ENCODE results near the gene TMTC1. TPM values are rescaled to one million over a fixed set of nuclear protein-coding genes. Genes with fewer than 3 reads are reported as not detected.

Gene TMTC1
- total RNA-seq, 1 donor = 0.27 TPM

GRCh38 chr12:29505122-29505521, 278.6 kb downstream of the TMTC1 start:
- DNase-seq (ENCODE audit: low read depth in 2 of 3, low spot score in 2 of 3) = no peak

DNA sequence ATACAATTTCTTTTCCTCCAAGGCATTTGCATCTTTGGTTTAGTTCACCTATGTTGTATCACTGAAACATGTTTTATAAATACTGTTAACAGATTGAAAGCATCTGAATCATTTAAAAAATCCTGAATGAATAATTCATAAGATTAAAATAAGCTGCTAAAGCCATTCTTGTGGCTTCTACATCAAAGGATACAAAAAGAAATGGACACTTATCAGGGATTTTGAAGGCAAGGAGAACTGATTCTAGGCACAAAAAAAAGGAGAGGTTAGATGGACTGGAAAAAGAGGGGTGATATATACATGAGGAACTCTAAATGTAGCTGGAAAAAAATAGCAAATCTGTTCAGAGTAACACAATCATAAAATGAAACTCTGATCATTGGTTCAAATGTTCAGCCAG, 280.5 kb downstream of the TMTC1 start:
- DNase-seq (ENCODE audit: low read depth in 2 of 3, low spot score in 2 of 3) = no peak

DNA sequence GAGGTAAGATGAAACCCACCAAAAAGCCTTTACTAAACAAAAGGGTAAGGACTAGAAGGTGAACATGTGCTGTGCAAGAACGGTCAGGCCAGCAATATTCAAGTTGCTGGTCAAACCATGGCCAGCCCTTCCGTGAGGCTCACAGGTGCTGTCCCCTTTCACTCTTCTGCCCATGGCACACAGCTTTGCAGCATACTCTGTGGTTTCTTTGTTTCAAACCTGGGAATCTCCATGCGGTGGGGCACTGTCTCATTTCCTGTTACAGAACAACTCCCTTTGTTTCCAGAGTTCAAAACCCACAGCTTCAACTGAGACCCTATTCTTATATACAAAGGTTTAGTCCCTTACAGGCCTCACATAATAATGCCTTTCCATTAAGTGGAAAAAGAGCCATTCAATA, 284.5 kb downstream of the TMTC1 start:
- no peak for DNase-seq (ENCODE audit: low read depth in 2 of 3, low spot score in 2 of 3)

GRCh38 chr12:29497588-29497987, 286.2 kb downstream of the TMTC1 start, which contains the start of gene OVCH1:
TSS of gene OVCH1 (minus strand) at chr12:29497686. CDS start at chr12:29497686, 0 bp downstream.
- no peak for DNase-seq (ENCODE audit: low read depth in 2 of 3, low spot score in 2 of 3)

- no peak for DNase-seq (ENCODE audit: low read depth in 2 of 3, low spot score in 2 of 3)
These were observed 290.9 kb downstream of the TMTC1 start for GRCh38 chr12:29492891-29493290.

DNA sequence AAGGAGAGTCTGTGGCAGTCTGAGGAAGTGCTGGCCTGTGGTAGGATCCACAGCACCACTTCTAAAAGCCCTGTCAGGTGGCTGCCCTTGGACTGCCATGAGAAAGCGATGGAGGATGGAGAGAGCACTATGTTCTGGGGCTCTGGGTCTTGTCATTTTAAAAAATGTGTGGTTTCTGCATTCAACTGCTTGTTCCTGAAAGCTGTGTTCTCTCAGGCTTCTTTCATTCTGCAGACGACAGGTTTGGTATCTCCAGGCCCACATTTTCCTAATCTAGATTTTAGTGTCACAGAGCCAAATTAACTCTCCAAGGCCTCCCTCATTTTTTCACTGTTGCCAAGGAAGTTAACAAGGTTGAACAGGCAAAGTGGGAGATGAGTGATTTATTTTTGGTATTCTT, 296.8 kb downstream of the TMTC1 start:
- no peak for DNase-seq (ENCODE audit: low read depth in 2 of 3, low spot score in 2 of 3)

- DNase-seq (ENCODE audit: low read depth in 2 of 3, low spot score in 2 of 3) = no peak
These were observed 320.5 kb downstream of the TMTC1 start for GRCh38 chr12:29463198-29463597.

DNA sequence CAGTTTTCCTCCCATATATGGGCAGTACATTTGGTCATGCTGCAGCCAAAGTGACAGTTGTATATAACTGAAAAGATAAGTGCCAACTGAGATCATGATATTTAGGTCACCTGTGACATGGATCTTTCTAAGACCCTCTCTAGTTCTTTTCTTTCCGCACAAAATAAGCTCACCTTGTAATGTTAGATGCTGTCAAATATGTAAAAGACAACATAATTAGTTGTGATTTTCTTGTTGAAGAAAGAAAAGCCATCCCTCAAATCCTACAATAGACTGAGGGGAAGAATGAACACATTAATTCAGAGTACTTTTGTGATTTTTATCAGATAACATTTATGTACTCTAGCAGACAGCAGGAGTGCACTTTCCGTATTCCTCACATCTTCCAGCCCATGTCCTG, 323.7 kb downstream of the TMTC1 start:
- DNase-seq (ENCODE audit: low read depth in 2 of 3, low spot score in 2 of 3) = no peak

DNA sequence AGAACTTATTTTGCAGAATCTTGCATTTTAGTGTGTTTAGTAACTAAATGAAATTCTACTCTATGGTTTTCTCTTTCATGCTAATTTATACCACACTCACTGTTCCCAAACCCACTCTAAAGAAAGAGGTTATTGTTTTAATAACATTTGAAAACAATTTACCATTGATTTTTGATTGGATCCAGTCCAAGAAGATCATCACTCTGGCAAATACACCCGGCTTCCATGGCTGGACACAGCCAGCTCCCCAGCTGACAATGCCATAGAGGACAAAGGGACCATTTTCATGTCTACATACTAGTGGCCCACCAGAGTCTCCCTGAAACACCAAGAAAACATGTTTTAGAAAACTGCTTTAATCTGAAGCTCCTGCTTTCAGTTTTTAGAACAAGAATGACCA, 328.7 kb downstream of the TMTC1 start:
- DNase-seq (ENCODE audit: low read depth in 2 of 3, low spot score in 2 of 3) = no peak

DNA sequence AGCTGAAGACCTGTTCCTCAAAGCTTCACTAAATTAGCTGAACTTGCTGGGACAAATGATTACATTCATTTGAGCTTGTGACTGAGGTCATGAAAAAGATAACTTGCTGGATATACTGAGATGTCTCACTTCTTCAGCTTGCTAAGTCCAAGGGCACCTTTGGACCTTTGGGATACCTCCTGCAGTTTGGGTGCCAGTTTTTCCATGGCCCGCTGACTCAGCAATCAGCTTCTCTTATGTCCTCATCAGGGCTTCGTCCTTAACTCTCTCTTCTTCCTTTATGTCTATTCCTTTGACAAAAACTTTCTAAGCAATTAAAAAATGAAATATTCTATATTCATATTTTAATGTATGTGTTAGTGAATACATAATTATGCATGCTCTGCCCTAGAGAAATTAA, 331.9 kb downstream of the TMTC1 start:
- no peak for DNase-seq (ENCODE audit: low read depth in 2 of 3, low spot score in 2 of 3)

All from hematopoietic multipotent progenitor cell (in vitro differentiated cells).